PC-9 (cell line): Measurements from ENCODE around the gene CLEC1B.

Source experiments
- EZH2 ChIP-seq: fragments of 200-600 bp; sonication (generic); IDR thresholded peaks from 2 replicates; pipeline ENCODE4 v1.8.0; 2017; ENCODE audit warnings: antibody characterized with exemption, low read depth
- TF ChIP-seq, protein P1 (sequence below): fragments of 200-600 bp; sonication (generic); conservative IDR thresholded peaks from 2 replicates; pipeline ENCODE4 v1.6.1; 2017; ENCODE audit warnings: mixed run types, antibody characterized with exemption, mild to moderate bottlenecking, moderate library complexity

DNA sequence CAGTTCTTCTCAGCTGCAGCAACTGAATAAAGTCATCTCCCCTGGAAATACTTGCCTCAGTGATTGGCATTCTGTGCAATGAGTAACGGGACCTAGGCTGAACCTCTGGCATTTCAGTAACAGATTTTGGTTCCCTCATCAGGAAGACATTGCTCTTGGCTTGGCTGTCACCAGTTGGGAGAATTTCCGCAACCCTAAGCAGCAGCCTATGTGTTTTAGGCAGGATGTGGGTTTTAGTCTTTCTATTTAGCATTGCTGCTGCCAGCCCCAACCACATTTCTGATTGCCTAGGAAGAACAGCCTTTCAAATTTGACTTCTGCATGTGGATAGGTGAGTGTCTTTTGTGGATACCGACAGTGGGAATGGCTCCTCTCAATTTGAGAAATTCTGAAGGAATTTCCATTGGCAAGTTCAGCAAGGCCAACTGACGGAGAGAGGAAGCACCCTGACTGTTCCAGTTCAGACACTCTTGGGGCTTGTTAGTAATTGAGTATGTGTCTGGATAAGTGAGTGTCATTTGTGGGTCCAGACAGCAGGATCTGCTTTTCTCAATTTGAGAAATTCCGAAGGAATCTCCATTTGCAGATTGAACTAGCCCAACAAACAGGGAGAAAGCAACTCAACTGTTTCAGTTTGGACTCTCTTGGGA lies 47.8 kb downstream of the CLEC1B start:
- TF ChIP-seq, protein P1, sequence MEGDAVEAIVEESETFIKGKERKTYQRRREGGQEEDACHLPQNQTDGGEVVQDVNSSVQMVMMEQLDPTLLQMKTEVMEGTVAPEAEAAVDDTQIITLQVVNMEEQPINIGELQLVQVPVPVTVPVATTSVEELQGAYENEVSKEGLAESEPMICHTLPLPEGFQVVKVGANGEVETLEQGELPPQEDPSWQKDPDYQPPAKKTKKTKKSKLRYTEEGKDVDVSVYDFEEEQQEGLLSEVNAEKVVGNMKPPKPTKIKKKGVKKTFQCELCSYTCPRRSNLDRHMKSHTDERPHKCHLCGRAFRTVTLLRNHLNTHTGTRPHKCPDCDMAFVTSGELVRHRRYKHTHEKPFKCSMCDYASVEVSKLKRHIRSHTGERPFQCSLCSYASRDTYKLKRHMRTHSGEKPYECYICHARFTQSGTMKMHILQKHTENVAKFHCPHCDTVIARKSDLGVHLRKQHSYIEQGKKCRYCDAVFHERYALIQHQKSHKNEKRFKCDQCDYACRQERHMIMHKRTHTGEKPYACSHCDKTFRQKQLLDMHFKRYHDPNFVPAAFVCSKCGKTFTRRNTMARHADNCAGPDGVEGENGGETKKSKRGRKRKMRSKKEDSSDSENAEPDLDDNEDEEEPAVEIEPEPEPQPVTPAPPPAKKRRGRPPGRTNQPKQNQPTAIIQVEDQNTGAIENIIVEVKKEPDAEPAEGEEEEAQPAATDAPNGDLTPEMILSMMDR, result no peak
- TF ChIP-seq EZH2, result no peak
